Measurements from ENCODE around the gene AKR7A2. TPM values are rescaled to one million over a fixed set of nuclear protein-coding genes. Genes with fewer than 3 reads are reported as not detected.

Gene AKR7A2
- total and polyA plus RNA-seq, 10 of the 15 experiments (the other 5 are each of a cell fraction or from before 2014, with no cell fraction given): 1.3 to 114 (median 48.0) TPM

- TF ChIP-seq BHLHE40 (IDR thresholded peaks at IDR 0.05; ENCODE audit: borderline replicate concordance in 1 of 2, low read depth in 2 of 2, low read length in 1 of 2) (peak in 1 of 2 experiments; percentile 28; a peak in 1 of 4 replicates), CREB1 (IDR thresholded peaks at IDR 0.05; ENCODE audit: low read depth) (0 out of 2 replicates have a peak, but pooled peaks have one; percentile 44), ESRRA (IDR thresholded peaks at IDR 0.05; ENCODE audit: low read length) (no peak), TCF12 (IDR thresholded peaks at IDR 0.05; ENCODE audit: low read depth, low read length) (peak; percentile 93), TBL1XR1 (IDR thresholded peaks at IDR 0.05; ENCODE audit: low read depth, low read length) (no peak), ASH2L (IDR thresholded peaks at IDR 0.05; ENCODE audit: borderline replicate concordance, low read depth) (no peak), ZBTB40 (IDR thresholded peaks at IDR 0.05; ENCODE audit: borderline replicate concordance) (no peak; the same call in 1 of the 2 replicates), DPF2 (IDR thresholded peaks at IDR 0.05) (peak; percentile 80), SMARCA5 (IDR thresholded peaks at IDR 0.05) (0 out of 2 replicates have a peak, but pooled peaks have one; percentile 30), TARDBP (IDR thresholded peaks at IDR 0.05; ENCODE audit: borderline replicate concordance) (no peak), ETV6 (conservative IDR thresholded peaks at IDR 0.05 in 1 of 2, IDR thresholded peaks at IDR 0.05 in 1 of 2; ENCODE audit: borderline replicate concordance in 1 of 2, low read depth in 1 of 2) (peak in 1 of 2 experiments; percentile 87; a peak in 2 of 4 replicates), BCLAF1 (IDR thresholded peaks at IDR 0.05) (no peak), MYB (IDR thresholded peaks at IDR 0.05; ENCODE audit: borderline replicate concordance, low read depth, low read length) (no peak), E2F4 (IDR thresholded peaks at IDR 0.05; ENCODE audit: low read depth, low read length) (no peak), IRF3 (IDR thresholded peaks at IDR 0.05) (no peak), CEBPB (IDR thresholded peaks at IDR 0.05; ENCODE audit: borderline replicate concordance in 1 of 2, low read depth in 2 of 2, low read length in 2 of 2) (no peak), POLR2A (IDR thresholded peaks at IDR 0.05; ENCODE audit: low read depth, low read length) (no peak), ZZZ3 (IDR thresholded peaks at IDR 0.05; ENCODE audit: control insufficient read depth, insufficient read length, low read depth) (peak; percentile 73)
These were observed 3.6 kb upstream of the AKR7A2 start (continued) for GRCh38 chr1:19315378-19316198.
